ENCODE measurements around the gene CAMSAP1. TPM values are rescaled to one million over a fixed set of nuclear protein-coding genes. Genes with fewer than 3 reads are reported as not detected.
"Not testable (repeated sequence)": the region's sequence is repeated elsewhere in the genome, so short reads cannot be mapped to it uniquely, and the experiment has no call there.

The CAMSAP1 gene
- total RNA-seq, 1 donor from 2014 or later = 20.5 TPM

DNA sequence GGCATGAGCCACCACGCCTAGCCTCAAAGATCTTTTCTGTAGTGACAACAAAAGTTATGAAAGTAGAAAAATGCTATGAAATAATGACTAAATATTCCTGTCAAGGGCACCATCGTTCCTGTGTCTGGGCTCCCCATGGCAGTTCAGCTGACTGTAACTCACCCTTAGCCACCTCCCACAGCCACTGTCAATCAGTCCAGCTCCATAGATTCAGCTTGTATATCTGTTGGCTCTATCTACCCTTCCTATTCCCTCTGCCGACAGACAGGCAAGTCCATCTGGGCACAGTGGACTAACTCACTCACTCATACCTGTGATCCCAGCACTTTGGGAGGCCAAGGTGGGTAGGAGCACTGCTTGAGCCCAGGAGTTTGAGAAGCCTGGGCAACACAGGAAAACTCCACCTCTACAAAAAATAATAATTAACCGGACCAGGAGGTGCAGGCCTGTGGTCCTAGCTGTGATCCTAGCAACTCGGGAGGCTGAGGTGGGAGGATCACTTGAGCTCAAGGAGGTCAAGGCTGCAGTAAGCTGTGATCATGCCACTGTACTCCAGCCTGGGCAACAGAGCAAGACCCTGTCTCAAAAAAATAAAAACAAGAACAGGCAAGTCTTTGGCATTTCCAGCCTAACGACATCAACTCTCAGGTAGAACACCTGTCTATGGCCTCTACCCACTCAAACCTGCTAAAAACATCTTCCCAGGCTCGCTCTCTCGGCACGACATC, 6.2 kb downstream of the CAMSAP1 start:
- no peak for DNase-seq (ENCODE audit: low read depth, low spot score)

GRCh38 chr9:135898634-135899407, 8.5 kb downstream of the CAMSAP1 start:
- no peak for DNase-seq (ENCODE audit: low read depth, low spot score)

GRCh38 chr9:135896626-135897025, 10.7 kb downstream of the CAMSAP1 start:
- DNase-seq (ENCODE audit: low read depth, low spot score) = no peak

- no peak for DNase-seq (ENCODE audit: low read depth, low spot score)
Measured at GRCh38 chr9:135896205-135896604, 11.1 kb downstream of the CAMSAP1 start.

DNA sequence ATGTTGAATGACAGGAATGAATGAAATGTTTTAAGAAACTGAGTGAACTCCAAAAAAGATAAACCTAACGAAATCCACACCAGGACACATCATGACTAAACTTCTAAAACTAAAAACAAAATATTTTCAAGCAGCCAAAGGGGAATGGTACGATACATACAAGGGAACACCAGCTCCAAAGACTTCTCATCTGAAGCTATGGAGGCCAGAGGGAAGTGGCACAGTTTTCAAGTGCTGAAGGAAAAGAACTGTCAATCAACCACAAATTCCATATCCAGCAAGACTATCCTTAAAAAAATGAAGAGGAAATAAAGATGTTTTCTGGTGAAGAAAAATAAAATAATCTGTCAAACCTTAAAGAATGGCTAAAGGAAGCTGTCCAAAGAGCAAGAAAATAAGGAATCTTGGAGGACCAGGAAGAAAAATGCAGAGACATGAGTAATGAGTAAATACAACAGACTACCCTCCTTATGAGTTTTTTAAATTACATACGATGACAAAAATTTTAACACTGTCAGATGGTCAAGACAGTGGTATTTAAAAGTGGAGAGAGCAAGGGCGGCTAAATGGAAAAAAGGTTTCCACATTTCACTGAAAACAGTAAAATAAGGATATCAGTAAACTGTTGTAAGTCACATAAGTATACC, 12.0 kb downstream of the CAMSAP1 start:
- no peak for DNase-seq (ENCODE audit: low read depth, low spot score)

- DNase-seq (ENCODE audit: low read depth, low spot score) = no peak
Measured at GRCh38 chr9:135893104-135893503, 14.2 kb downstream of the CAMSAP1 start.

DNA sequence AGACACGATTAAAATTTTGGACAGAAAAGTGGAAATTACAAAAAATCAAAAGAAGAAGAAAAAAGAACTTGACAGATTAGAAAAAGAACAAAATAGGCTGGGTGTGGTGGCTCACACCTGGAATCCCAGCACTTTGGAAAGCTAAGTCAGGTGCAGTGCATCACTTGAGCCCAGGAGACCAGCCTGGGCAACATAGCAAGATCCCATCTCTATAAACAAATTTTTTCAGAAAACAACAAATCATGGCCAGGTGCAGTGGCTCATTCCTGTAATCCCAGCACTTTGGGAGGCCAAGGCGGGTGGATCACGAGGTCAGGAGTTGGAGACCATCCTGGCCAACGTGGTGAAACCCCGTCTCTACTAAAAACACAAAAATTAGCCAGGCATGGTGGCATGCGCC, 15.0 kb downstream of the CAMSAP1 start:
- not testable (repeated sequence) for DNase-seq (ENCODE audit: low read depth, low spot score)

DNA sequence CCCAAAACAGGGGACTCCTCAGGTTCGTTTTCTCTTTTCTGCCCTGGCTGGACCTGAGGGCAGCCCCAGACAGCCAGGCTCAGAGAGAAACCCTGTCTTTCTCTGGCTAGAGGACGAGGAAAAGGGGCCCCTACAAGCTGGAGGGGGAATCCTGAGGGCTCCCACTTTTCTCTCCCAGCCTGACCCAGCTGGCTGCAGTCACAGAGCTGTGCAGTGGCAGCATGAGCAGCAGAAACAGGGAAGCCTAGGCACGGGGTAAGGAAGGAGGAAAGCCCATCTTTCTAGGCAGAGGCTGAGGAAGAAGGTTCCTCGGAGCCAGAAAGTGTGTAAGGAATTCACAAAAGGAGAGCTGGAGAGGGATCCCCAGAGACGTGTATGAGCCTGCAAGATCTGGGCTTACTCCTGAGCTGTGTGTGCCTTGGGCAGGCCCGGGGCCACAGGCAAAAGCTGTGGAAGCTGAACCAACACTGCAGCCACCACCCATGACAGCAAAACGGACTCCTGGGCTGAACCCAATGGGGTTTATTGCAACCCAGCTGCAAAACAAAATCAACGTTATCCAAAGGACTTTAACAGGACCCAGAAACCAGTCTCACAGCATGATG, 16.2 kb downstream of the CAMSAP1 start:
- no peak for DNase-seq (ENCODE audit: low read depth, low spot score)

DNA sequence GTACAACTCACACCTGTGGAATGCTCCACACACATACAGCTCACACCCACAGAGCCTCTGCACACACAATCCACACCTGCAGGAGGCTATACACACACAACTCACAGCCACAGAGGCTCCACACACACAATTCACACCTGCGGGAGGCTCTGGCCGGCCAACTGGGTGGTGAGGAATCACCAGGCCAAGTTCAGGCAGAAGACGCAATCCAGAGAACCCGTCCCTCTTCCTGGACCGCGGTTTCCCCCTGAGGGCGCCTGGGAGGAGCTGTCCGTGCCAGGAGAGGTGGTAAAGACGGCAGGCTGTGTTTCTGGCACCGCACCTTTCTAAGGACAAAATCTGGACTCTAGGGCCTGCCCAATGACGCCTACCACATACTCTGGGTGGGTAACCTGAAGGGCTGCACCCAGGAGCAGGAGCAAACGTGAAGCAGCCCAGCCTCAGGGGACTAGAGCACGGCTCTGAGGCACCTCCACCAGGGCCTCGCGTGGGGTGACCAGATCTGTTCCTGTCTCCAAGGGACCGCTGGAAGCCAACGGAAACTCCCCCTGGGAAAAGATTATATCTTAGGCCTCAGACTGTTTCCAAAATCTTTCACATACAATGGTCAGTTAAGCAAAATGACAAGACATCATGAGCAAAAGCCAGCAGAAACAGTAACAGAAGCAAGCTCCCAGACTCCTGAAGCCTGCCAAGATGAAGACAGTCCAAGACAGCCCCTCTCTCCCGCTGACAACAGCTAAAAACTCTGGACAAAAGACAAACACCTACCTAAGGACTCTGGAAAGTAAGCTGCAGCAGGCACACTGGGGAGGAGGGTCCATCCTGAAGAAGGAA, 16.9 kb downstream of the CAMSAP1 start:
- no peak for DNase-seq (ENCODE audit: low read depth, low spot score)

- DNase-seq (ENCODE audit: low read depth, low spot score) = no peak
Measured at GRCh38 chr9:135889564-135890189, 17.7 kb downstream of the CAMSAP1 start.

GRCh38 chr9:135888766-135889394, 18.5 kb downstream of the CAMSAP1 start:
- DNase-seq (ENCODE audit: low read depth, low spot score) = no peak

DNA sequence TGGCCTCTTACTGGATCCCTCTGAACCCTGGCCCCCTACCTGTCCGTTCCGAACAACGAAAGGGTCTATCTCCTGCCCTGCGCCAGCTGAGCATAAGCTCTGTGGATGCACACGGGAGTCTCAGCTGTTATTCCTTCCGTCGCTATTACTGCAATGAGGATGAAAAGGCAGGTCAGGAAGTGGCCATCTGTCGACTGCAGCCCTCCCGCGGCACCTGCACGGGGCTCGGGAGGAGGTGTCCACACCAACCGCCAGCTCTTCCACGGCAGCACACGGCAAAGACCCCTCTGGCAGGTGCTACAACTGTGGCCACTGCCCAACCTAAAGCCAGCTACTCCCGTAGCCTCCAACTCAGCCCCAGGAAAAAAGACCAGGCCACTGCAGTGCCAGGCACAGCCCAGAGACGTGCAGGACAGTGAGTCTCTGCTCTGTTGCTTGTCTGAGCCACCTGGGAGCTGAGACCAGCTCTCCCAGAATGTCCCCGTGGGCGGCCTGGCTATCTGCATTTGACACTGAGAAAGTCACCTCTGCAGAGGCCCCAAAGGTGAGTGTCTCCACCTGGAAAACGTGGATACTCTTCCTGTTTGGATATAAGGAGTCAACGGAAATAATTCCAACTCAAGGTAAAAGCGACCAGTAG, 19.1 kb downstream of the CAMSAP1 start:
- no peak for DNase-seq (ENCODE audit: low read depth, low spot score)

DNA sequence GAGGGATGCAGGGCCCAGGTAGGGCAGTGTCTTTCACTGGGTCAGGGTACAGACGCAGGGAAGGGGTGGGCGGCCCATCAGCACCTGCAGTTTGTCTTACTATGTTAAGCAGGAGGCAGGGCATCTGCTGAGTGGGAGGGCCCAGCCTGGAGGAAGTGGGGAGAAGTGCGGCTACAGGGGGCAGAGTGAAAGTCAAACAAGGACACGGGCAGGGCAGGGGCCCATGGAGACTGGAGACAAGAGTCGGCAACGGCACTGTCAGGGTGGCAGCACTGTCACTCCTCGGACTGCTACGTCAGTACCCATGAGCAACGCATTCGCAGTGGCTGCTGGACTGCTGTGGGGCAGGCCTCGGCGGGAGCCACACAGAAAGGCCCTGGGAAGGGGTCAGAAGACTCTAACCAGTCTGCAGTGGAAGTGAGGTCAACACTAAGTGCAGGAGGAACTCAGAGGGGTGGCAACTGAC, 19.7 kb downstream of the CAMSAP1 start:
- no peak for DNase-seq (ENCODE audit: low read depth, low spot score)

DNA sequence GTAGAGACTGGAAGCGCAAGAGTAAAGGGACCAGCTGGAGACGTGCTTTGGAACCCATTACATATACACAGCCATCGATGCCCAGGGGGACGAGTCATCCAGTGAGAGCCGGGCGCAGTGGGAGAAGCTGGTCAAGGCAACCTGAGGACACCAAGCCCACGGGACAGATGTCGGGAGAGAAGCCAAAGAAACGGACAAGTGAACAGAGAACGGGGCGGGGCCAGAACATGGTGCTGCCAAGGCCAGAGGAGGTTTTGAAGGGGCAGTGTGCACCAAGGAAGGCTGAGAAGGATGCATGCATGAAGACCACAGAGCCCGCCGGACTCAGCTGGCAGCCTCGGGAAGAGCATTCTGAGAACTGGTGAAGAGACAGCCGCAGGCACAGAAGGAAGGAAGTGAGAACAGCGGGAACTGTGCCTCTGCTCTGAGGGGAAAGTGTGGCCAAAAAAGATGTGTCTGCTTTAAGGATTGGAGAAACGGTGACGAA, 20.3 kb downstream of the CAMSAP1 start:
- DNase-seq (ENCODE audit: low read depth, low spot score) = no peak

DNA sequence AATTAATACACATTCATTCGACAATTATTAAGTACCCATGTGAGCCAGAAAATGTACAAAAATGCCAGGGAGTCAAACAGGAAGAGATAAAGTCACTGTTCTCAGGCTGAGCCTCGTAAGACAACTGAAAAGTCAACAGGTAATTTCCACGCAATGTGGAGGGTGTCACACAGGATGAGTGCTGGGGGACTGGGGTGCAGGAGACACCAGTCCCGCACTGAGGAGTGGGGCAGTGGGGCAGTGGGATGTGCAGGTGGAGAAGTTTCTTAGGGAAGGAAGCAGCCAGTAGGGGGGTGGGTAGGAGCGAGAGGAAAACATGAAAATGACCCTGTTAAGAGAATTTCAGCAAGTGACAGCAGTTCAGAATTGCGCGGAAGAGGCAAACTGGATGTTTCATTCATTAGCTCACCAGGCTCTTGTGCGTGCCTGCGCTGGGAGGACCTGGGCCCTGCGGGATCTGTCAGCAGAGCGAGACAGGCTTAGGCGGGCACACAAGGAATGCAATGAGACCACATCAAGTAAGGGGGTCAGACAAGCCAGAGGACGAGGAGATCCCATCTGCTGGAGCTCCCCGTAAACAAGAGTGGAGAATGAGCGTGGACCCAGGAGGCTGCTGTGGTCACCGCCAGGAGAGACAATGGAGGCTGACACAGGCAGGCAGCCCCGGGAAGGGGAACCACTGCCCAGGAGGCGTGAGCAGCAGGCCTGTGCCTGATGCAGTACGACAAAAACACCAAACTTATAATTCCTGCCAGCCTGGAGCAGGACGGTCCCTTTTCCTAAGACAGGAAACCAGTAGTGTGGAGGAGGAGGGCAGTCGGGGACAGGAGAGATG, 21.0 kb downstream of the CAMSAP1 start:
- no peak for DNase-seq (ENCODE audit: low read depth, low spot score)

DNA sequence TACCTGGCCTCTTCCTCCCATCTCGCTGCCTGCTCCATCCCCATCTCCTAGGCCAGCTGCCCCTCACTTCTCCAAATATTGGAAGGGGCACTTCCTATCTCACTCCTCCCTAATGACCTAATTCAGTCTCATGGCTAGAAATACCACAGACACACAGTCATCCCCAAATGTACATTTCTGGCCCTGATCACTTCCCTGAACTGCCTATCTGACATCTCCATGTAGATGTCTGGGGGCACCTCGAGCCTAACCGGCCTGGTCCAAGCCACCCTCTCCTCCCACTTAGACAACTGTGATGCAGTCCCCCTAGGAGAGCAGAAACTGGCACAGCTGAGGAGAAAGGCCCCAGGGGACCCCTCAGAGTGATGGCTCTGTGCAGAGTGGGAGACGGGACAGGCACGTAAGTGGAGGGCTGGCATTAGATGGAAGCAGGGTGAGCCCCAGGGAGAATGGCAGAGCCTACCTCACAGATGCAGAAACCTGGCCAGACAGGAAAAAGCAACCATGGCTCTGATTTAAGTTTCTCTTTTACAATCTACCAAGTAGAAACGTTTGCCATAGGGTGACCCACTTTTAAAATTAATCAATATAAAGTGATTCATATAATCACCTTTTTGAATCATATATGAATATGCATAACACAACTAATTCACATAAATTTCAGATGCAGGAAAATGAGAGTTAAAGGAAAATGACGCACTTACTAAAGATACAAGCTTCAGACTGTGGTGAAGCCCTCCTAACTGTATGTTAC, 22.1 kb downstream of the CAMSAP1 start:
- DNase-seq (ENCODE audit: low read depth, low spot score) = no peak

DNA sequence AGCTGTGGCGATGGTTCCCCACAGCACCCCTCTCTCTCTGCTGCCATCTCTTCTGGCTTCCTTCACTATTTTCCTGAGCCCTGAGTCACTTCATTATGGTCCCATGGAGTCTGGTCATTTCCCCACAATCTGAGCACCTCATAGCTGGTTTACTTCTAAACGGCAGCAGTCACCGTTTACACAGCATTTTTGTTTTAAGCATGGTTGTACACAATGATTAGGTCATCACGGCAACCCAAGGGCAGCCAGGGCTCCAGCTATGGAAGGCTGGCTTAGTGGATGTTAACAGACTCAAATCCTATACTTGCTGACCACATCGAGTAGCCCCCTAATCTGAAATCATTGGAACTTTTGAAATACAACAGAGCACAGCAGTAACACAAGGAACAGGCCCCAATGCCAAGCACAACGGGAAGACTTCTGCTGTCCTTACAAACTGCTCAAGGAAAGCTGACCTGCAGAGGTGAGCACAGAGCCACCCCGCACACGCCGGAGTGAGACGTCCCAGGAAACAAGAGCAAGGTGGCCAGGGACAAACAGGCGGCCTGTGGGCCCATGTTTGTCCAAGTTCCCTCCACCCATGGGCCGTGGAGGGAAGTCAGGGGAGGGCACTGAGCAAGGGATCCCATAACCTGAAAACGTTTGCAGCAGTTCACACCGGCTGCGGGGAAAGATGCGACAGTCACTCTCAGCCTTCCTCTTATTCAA, 22.9 kb downstream of the CAMSAP1 start:
- DNase-seq (ENCODE audit: low read depth, low spot score) = no peak

Measured in pulmonary artery endothelial cell (primary cell).